Neural progenitor cell (in vitro differentiated cells): ENCODE results near the gene UBE2Q2. TPM values are rescaled to one million over a fixed set of nuclear protein-coding genes. Genes with fewer than 3 reads are reported as not detected.
A peak's percentile ranks its signal among the peaks of the same experiment; 100 is the strongest.

Experiments
- DNase-seq: peaks from one replicate; pipeline ENCODE4 v3.0.0-alpha.2; 2016; ENCODE audit warnings: low spot score
- H2AFZ ChIP-seq: fragments of 200-600 bp; sonication (generic); replicated peaks from 2 replicates; pipeline ENCODE4 v1.6.1; 2016; ENCODE audit warnings: antibody characterized with exemption
- H3F3A ChIP-seq: fragments of 200-600 bp; sonication (generic); 2 replicates; pipeline ENCODE4 v1.6.1; 2016; ENCODE audit warnings: antibody characterized with exemption, low read depth
- H3K27ac ChIP-seq: fragments of 200-600 bp; sonication (generic); 2 replicates; pipeline ENCODE4 v1.5.1; 2016; ENCODE audit warnings: mild to moderate bottlenecking
- H3K27me3 ChIP-seq: fragments of 200-600 bp; sonication (generic); 2 replicates; pipeline ENCODE4 v1.6.1; 2016; ENCODE audit warnings: mild to moderate bottlenecking, moderate library complexity
- H3K36me3 ChIP-seq: fragments of 200-600 bp; sonication (generic); 2 replicates; pipeline ENCODE4 v1.5.1; 2016
- H3K4me1 ChIP-seq: fragments of 200-600 bp; sonication (generic); 2 replicates; pipeline ENCODE4 v1.6.1; 2016; ENCODE audit warnings: mixed run types
- H3K4me2 ChIP-seq: fragments of 200-600 bp; sonication (generic); 2 replicates; pipeline ENCODE4 v1.6.1; 2016
- H3K4me3 ChIP-seq: fragments of 200-600 bp; sonication (generic); 2 replicates; pipeline ENCODE4 v1.5.1; 2016
- H3K79me2 ChIP-seq: fragments of 200-600 bp; sonication (generic); 2 replicates; pipeline ENCODE4 v1.6.1; 2016; ENCODE audit warnings: low read depth
- H3K9ac ChIP-seq: fragments of 200-600 bp; sonication (generic); 2 replicates; pipeline ENCODE4 v1.6.1; 2016
- H3K9me3 ChIP-seq: fragments of 200-600 bp; sonication (generic); 2 replicates; pipeline ENCODE4 v1.5.1; 2016; ENCODE audit warnings: low read depth
- H4K20me1 ChIP-seq: fragments of 200-600 bp; sonication (generic); 2 replicates; pipeline ENCODE4 v1.6.1; 2016; ENCODE audit warnings: low read depth
- H3K27ac Mint-ChIP-seq: 3 replicates; pipeline ENCODE4 v1.8.0; 2021; ENCODE audit warnings: mixed read lengths
- H3K27me3 Mint-ChIP-seq: 2 replicates; pipeline ENCODE4 v1.8.0; 2022; ENCODE audit warnings: low read depth, mild to moderate bottlenecking, inconsistent platforms, moderate library complexity, mixed read lengths; ENCODE audit not compliant: insufficient read depth
- H3K36me3 Mint-ChIP-seq: 3 replicates; pipeline ENCODE4 v1.8.0; 2021; ENCODE audit warnings: mixed read lengths
- H3K4me1 Mint-ChIP-seq: 3 replicates; pipeline ENCODE4 v1.8.0; 2021; ENCODE audit warnings: mixed read lengths
- H3K4me3 Mint-ChIP-seq: 3 replicates; pipeline ENCODE4 v1.8.0; 2021; ENCODE audit warnings: mild to moderate bottlenecking, moderate library complexity, mixed read lengths
- H3K9me3 Mint-ChIP-seq: 3 replicates; pipeline ENCODE4 v1.8.0; 2020; ENCODE audit warnings: mixed read lengths
- EZH2 ChIP-seq: fragments of 200-600 bp; sonication (generic); IDR thresholded peaks from 2 replicates; pipeline ENCODE4 v1.6.1; 2017; ENCODE audit warnings: antibody characterized with exemption, mild to moderate bottlenecking, moderate library complexity
- EZH2phosphoT487 ChIP-seq: fragments of 200-600 bp; sonication (generic); IDR thresholded peaks from 2 replicates; pipeline ENCODE4 v1.6.1; 2017; ENCODE audit warnings: antibody characterized with exemption
- total RNA-seq: library from RNA; depleted of rRNA; stranded (reverse); fragments of >200 nt; gene quantifications from 2 replicates; pipeline ENCODE4 v1.2.3, GENCODE V29; 2015; ENCODE audit warnings: low replicate concordance
- TF ChIP-seq, protein P1 (sequence below): fragments of 200-600 bp; sonication (generic); IDR thresholded peaks from 2 replicates; pipeline ENCODE4 v1.5.1; 2017; ENCODE audit warnings: antibody characterized with exemption, mild to moderate bottlenecking

The UBE2Q2 gene
- total RNA-seq, 1 donor from 2014 or later: 25.8 TPM

DNA sequence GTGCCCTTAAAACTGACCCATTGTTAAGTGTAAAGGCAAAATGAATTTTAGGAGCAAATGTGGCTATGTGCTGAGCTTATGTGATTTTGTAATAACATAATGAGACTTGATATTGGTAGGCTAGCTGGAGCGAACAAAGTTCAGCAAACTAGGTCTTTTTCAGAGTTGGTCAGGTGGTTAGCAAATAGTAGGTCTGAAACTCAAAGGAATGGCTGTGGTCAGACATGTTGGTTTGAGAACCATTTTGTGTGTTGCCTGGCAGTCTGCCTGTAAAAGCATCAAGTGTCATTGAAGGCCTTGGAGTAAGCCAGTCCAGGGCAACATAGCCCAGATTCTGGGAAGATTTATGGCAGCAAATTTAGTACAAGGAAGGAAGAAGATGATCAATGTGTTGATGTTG lies 76.8 kb downstream of the UBE2Q2 start:
- H4K20me1 ChIP-seq: peaks cover 32% of the 10 kb centered on the region
- H2AFZ ChIP-seq: no peak overlapping the region
- no peak overlapping the region for H3K4me3 Mint-ChIP-seq
- no peaks in the 10 kb centered on the region for H3K9me3 ChIP-seq
- H3F3A ChIP-seq: no peaks in the 10 kb centered on the region
- no peak overlapping the region for H3K27ac Mint-ChIP-seq
- H3K27me3 ChIP-seq: no peaks in the 10 kb centered on the region
- no peaks in the 10 kb centered on the region for H3K27me3 Mint-ChIP-seq
- no peaks in the 10 kb centered on the region for H3K4me1 Mint-ChIP-seq
- H3K4me2 ChIP-seq: no peak overlapping the region
- no peak overlapping the region for H3K9ac ChIP-seq
- H3K79me2 ChIP-seq: peaks cover 65% of the 10 kb centered on the region
- H3K36me3 ChIP-seq: peaks cover 7% of the 10 kb centered on the region
- no peak overlapping the region for H3K4me3 ChIP-seq
- no peak overlapping the region for H3K27ac ChIP-seq
- DNase-seq: no peak
- TF ChIP-seq, protein P1, sequence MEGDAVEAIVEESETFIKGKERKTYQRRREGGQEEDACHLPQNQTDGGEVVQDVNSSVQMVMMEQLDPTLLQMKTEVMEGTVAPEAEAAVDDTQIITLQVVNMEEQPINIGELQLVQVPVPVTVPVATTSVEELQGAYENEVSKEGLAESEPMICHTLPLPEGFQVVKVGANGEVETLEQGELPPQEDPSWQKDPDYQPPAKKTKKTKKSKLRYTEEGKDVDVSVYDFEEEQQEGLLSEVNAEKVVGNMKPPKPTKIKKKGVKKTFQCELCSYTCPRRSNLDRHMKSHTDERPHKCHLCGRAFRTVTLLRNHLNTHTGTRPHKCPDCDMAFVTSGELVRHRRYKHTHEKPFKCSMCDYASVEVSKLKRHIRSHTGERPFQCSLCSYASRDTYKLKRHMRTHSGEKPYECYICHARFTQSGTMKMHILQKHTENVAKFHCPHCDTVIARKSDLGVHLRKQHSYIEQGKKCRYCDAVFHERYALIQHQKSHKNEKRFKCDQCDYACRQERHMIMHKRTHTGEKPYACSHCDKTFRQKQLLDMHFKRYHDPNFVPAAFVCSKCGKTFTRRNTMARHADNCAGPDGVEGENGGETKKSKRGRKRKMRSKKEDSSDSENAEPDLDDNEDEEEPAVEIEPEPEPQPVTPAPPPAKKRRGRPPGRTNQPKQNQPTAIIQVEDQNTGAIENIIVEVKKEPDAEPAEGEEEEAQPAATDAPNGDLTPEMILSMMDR: no peak
- TF ChIP-seq EZH2phosphoT487 (no peak), EZH2 (no peak)
- H3K4me1 ChIP-seq: no peaks in the 10 kb centered on the region
- H3K36me3 Mint-ChIP-seq: peaks cover 16% of the 10 kb centered on the region
- H3K9me3 Mint-ChIP-seq: no peaks in the 10 kb centered on the region

DNA sequence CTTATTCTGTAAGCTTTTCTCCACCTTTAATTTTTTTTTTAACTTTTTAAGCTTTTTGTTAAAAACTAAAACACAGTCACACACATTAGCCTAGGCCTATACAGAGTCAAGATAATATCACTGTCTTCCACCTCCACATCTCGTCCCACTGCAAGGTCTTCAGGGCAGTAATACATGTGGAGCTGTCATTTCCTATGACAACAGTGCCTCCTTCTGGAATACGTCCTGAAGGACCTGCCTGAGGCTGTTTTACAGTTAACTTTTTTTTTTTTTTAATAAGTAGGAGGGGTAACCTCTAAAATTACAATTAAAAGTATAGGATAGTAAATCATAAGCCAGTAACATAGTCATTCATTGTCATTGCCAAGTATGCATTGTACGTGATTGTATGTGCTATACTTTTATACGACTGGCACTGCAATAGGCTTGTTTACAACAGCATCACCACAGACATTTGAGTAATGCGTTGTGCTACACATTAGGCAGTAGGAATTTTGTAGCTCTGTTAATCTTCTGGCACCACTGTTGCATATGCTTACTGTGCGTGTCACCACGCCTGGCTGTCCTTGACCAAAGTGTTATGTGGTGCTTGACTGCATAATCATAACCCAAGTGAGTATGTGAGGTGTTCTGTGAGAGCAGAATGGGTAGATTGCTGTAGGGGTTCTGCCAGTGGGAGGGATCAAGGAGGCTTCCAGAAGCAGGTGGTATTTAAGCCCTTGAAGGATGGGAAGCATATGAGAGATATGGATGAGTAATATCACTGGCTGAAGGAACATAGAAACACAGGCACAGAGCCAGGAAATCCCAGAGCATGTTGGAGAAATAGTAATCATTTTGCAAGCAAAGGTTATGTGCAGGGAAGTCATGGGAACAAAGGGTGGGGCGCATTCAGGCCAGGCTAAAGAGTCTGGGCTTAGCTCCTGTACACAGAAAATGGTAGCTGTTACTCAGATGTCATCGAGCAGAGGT lies 78.8 kb downstream of the UBE2Q2 start:
- no peak overlapping the region for H2AFZ ChIP-seq
- no peaks in the 10 kb centered on the region for H3K4me1 ChIP-seq
- Mint-ChIP-seq H3K27ac (no peak overlapping the region), H3K4me1 (no peaks in the 10 kb centered on the region), H3K4me3 (no peak overlapping the region), H3K9me3 (no peaks in the 10 kb centered on the region), H3K27me3 (no peaks in the 10 kb centered on the region), H3K36me3 (peaks cover 16% of the 10 kb centered on the region)
- H3F3A ChIP-seq: no peaks in the 10 kb centered on the region
- no peaks in the 10 kb centered on the region for H3K27me3 ChIP-seq
- DNase-seq: peak; percentile 67
- no peaks in the 10 kb centered on the region for H3K9me3 ChIP-seq
- TF ChIP-seq EZH2: no peak
- TF ChIP-seq, protein P1: peak; percentile 67
- H3K79me2 ChIP-seq: peaks cover 57% of the 10 kb centered on the region
- no peak overlapping the region for H3K27ac ChIP-seq
- peaks cover 35% of the 10 kb centered on the region for H4K20me1 ChIP-seq
- H3K36me3 ChIP-seq: peaks cover 3% of the 10 kb centered on the region
- no peak overlapping the region for H3K9ac ChIP-seq
- H3K4me3 ChIP-seq: no peak overlapping the region
- no peak overlapping the region for H3K4me2 ChIP-seq

DNA sequence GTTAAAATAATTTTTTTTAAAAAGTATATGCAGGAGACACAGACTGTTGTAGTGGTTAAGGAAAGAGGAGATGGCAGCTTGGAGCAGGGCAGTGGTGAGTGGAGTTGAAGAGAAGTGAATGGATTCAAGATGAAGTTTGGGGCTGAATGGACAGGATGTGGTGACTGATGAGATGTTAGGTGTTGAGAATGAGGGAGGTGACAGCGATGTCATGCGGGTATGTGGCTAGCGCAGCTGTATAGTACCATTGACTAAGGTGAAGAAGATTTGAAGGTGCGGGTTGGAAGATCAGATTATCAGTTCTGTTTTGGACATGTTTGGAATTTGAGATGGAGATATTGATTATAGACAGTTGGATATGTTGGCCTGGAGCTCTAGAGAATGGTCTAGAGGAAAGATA lies 80.5 kb downstream of the UBE2Q2 start:
- Histone ChIP-seq H3K9me3 (no peaks in the 10 kb centered on the region), H3K9ac (no peak overlapping the region), H3K4me2 (no peak overlapping the region), H3K36me3 (no peaks in the 10 kb centered on the region), H3K4me3 (no peak overlapping the region), H3K27me3 (no peaks in the 10 kb centered on the region), H2AFZ (no peak overlapping the region), H3K27ac (no peak overlapping the region), H3F3A (peaks cover under 1% of the 10 kb centered on the region), H3K4me1 (no peaks in the 10 kb centered on the region), H4K20me1 (peaks cover 35% of the 10 kb centered on the region), H3K79me2 (peaks cover 43% of the 10 kb centered on the region)
- no peak for TF ChIP-seq EZH2
- TF ChIP-seq EZH2phosphoT487: no peak
- TF ChIP-seq, protein P1: no peak
- H3K9me3 Mint-ChIP-seq: no peaks in the 10 kb centered on the region
- no peaks in the 10 kb centered on the region for H3K27me3 Mint-ChIP-seq
- H3K36me3 Mint-ChIP-seq: peaks cover 6% of the 10 kb centered on the region
- no peaks in the 10 kb centered on the region for H3K4me1 Mint-ChIP-seq
- no peak overlapping the region for H3K27ac Mint-ChIP-seq
- no peak overlapping the region for H3K4me3 Mint-ChIP-seq
- no peak for DNase-seq
